HG02642 (cell line): ENCODE data around the gene SMARCD1.
"Not testable (repeated sequence)": the region's sequence is repeated elsewhere in the genome, so short reads cannot be mapped to it uniquely, and the experiment has no call there.

Experiments used
- ATAC-seq: cut with Tn5 transposase; IDR thresholded peaks from one replicate; pipeline ENCODE4 v1.9.1; 2021; ENCODE audit warnings: mild to moderate bottlenecking; ENCODE audit not compliant: unreplicated experiment, poor library complexity

Gene SMARCD1

GRCh38 chr12:50120953-50121352, 35.8 kb downstream of the SMARCD1 start:
- no peak for ATAC-seq

DNA sequence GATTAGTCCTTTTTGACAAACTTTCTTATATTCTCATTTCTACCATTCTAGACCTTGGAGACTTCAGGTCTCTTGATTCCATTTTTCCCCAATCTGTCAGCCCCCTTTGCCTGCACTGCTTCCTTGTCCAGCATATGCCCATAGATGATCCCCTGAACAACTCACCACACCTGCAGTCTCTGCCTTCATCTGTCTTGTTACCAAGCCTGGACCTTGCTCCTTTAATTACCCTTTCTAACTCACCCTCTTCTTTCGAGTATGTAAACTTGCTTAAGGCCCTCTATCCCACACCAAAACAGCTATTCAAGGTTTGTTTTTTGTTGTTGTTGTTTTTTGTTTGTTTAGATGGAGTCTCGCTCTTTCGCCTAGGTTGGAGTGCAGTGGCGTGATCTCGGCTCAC, 36.5 kb downstream of the SMARCD1 start:
- no peak for ATAC-seq

DNA sequence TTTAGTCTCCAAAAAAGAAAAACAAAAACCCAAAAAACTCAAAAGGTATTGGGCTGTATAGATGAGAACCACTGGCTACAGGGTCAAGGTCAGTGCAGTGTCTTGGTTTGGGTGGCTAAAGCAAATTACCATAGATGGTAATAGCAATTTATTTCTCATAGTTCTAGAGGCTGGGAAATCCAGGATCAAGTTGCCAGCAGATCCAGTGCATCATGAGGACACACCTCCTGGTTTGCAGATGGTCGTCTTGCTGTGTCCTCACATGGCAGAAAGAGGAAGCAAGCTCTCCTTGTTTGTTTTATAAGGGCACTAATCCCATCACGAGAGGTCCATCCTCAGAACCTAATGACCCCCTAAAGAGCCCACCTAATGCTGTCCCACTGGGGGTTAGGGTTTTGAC, 38.1 kb downstream of the SMARCD1 start:
- no peak for ATAC-seq

DNA sequence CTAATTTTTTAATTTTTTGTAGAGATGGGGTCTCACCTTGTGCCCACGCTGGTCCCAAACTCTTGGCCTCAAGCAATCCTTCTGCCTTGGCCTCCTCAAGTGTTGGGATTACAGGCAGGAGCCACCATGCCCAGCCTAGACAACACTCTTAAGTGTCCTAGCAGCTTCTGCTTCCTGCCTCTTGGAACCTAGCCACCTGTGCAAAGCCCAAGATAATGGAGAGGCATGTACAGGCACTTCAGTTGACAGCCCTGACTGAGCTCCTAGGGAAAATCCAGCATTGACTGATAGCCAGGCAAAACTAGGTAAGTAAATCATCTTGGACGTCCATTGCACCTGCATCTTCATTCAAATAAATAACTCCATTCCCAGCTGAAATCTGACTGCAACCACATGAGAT, 42.4 kb downstream of the SMARCD1 start:
- no peak for ATAC-seq

DNA sequence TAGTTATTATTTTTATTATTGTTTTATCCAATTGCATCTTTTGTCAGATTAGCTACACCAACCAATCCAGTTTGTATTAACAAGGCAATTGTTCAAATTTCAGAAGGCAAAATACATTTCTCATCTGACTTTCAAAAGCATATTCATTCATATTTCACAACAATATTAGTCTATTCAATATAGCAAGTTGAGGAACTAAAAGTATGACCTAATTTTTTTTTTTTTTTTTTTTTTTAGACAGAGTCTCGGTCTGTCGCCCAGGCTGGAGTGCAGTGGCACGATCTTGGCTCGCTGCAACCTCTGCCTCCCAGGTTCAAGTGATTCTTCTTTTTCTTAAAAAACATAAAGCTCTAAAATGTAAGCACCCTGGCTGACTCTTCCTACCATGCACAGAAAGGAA, 44.1 kb downstream of the SMARCD1 start:
- ATAC-seq = no peak

- no peak for ATAC-seq
Observed at GRCh38 chr12:50132505-50133135, 47.5 kb downstream of the SMARCD1 start.

DNA sequence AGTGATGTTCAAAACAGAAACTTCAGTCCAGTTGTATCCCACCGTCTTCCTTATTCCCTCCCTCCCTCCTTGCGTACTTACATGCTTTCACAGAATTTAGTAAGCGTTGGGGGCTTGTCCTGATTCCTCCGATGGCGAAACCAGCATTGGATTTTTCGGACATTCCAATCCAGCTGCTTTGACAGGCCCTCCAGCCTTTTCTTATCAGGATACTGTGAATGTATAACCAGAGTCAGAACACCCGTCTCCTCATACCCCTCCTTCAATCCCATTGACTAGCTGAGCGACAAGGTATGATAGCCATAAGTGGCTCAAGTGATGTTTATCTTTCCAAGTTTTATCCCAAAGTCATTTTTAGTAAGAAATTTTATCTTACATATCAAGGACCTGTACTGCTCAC, 57.9 kb downstream of the SMARCD1 start:
- no peak for ATAC-seq

- ATAC-seq = no peak
Observed at GRCh38 chr12:50145439-50145838, 60.3 kb downstream of the SMARCD1 start.

GRCh38 chr12:50147281-50147680, 62.1 kb downstream of the SMARCD1 start:
- no peak for ATAC-seq

- not testable (repeated sequence) for ATAC-seq
Observed at GRCh38 chr12:50148011-50148410, 62.9 kb downstream of the SMARCD1 start.

DNA sequence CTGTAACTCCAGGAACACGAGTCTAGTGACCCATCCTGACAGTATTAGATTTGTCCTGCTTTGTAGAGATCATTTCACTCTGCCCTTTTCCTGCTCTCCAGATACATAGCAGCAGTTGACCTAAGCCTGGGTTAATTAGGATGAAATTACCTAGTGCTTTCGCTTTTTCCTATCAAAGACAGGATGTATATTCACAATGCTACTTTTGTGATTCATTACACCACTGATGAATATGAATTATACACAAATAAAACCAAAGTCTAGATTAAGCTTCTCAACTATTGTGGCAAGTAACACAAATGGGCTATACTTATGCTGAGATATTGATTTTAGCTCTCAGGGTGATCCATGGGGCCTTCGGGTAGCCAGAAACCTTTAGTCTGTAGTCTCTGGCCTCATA, 64.2 kb downstream of the SMARCD1 start:
- ATAC-seq = no peak
